CD4-positive, alpha-beta T cell (primary cell): ENCODE measurements around the gene ELP1. TPM values are rescaled to one million over a fixed set of nuclear protein-coding genes. Genes with fewer than 3 reads are reported as not detected.
"Not testable (repeated sequence)": the region's sequence is repeated elsewhere in the genome, so short reads cannot be mapped to it uniquely, and the experiment has no call there.

Source experiments
- ATAC-seq: fragments of 200-7000 bp; cut with Tn5 transposase; one replicate; pipeline ENCODE4 v1.10.0; 2022; ENCODE audit warnings: mild to moderate bottlenecking; ENCODE audit not compliant: poor library complexity
- CTCF ChIA-PET: fragments of 350-600 bp; sonication (Branson Sonifier 250); formaldehyde crosslinking; loops from one replicate; lab custom pipeline; 2021; ENCODE audit warnings: antibody characterized with exemption, inconsistent platforms; lab: Charles Lee
- POLR2A ChIA-PET: fragments of 350-600 bp; sonication (Branson Sonifier 250); formaldehyde crosslinking; loops from one replicate; lab custom pipeline; 2021; ENCODE audit warnings: antibody characterized with exemption, inconsistent platforms; lab: Charles Lee
- DNase-seq, 14 experiments: peaks; one replicate each; pipeline ENCODE4 v3.0.0-alpha.2; 2013 to 2020; ENCODE audit warnings: mixed read lengths in 2 of 14
- H3K27ac ChIP-seq, 2 donors: one replicate each; pipeline versions ENCODE4 v1.5.1 to v1.7.0; 2013; ENCODE audit warnings: low read length in 2 of 2, low read depth in 1 of 2, mild to moderate bottlenecking in 1 of 2
- H3K27me3 ChIP-seq, 2 experiments: 1 replicate in 1 of 2; 2 replicates in 1 of 2; pipeline versions ENCODE4 v1.6.1 to v1.7.0; 2013; ENCODE audit warnings: low read length in 2 of 2, control low read depth in 1 of 2, mild to moderate bottlenecking in 1 of 2, moderate library complexity in 1 of 2; ENCODE audit not compliant: insufficient read depth in 2 of 2, control insufficient read depth in 1 of 2
- H3K36me3 ChIP-seq: one replicate; pipeline ENCODE4 v1.6.1; 2013; ENCODE audit warnings: low read length, control low read depth; ENCODE audit not compliant: insufficient read depth
- H3K4me1 ChIP-seq: one replicate; pipeline ENCODE4 v1.6.1; 2013; ENCODE audit warnings: low read length, control low read depth; ENCODE audit not compliant: insufficient read depth
- H3K4me3 ChIP-seq: one replicate; pipeline ENCODE4 v1.5.1; 2013; ENCODE audit warnings: mild to moderate bottlenecking, low read length, moderate library complexity
- H3K9me3 ChIP-seq, 2 experiments: 1 replicate in 1 of 2; 2 replicates in 1 of 2; pipeline versions ENCODE4 v1.6.1 to v1.7.0; 2013; ENCODE audit warnings: low read length in 2 of 2, mild to moderate bottlenecking in 2 of 2, control low read depth in 1 of 2, moderate library complexity in 1 of 2; ENCODE audit not compliant: control insufficient read depth in 1 of 2, insufficient read depth in 1 of 2
- H3K27ac Mint-ChIP-seq: one replicate; pipeline ENCODE4 v1.8.0; 2020; ENCODE audit warnings: mixed read lengths
- H3K27me3 Mint-ChIP-seq: one replicate; pipeline ENCODE4 v1.8.0; 2021; ENCODE audit warnings: mixed read lengths
- H3K36me3 Mint-ChIP-seq: one replicate; pipeline ENCODE4 v1.8.0; 2021; ENCODE audit warnings: low read depth, mixed read lengths
- H3K4me1 Mint-ChIP-seq: one replicate; pipeline ENCODE4 v1.8.0; 2021; ENCODE audit warnings: low read depth, mixed read lengths
- H3K4me3 Mint-ChIP-seq: one replicate; pipeline ENCODE4 v1.8.0; 2020; ENCODE audit warnings: mild to moderate bottlenecking, mixed read lengths
- H3K9me3 Mint-ChIP-seq: one replicate; pipeline ENCODE4 v1.8.0; 2020; ENCODE audit warnings: mixed read lengths
- intact Hi-C, 2 experiments: fragments of 100-400 bp; cut with DNase I in 1 of 2; cut with micrococcal nuclease in 1 of 2; formaldehyde crosslinking; loops; one replicate each; pipeline versions ENCODE4 v1.15.1 to v1.9.0; 2023 to 2025; cut with DNase I, micrococcal nuclease
- total RNA-seq, 174 experiments: library from RNA in 2 of 174; stranded (reverse) in 2 of 174; gene quantifications; one replicate each; pipeline ENCODE4 v1.2.3 and lab custom pipeline; 2021 to 2026
- TF ChIP-seq, protein P1 (sequence below): fragments of 200-600 bp; IDR thresholded peaks from one replicate; pipeline ENCODE4 v1.8.0; 2022; ENCODE audit warnings: antibody characterized with exemption, mild to moderate bottlenecking

ELP1 gene
- total RNA-seq, 2 experiments from 2014 or later = 19.2 to 20.8 TPM

DNA sequence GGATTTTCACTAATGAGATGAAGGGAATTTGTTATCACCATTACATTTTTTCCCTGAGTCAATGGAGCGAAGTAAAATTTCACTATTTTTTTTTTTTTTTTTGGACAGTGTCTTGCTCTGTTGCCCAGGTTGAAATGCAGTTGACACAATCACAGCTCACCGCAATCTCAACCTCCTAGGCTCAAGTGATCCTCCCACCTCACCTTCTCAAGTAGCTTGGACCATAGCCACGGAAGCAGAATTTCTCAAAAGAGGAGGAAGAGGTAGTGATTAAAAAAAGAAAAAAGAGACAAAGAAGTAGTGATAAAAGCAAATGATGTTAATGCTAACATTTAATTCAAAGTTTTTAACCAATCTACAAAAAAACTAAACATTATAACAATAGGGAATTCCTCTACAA is 29.8 kb downstream of the ELP1 start:
- ChIA-PET POLR2A (interaction anchor here (0.7 kb wide), 1 partner anchor 30 kb away, joined by 4 read pairs; the partner anchor contains the start of gene ABITRAM), CTCF (interaction anchor here (0.7 to 1.6 kb wide), 2 partner anchors 11 to 50 kb away, joined by 4 to 5 read pairs; no protein-coding TSS in a partner anchor)
- no peaks in the 10 kb centered on the region for H3K27me3 ChIP-seq
- Mint-ChIP-seq H3K36me3 (peaks cover 96% of the 10 kb centered on the region), H3K27me3 (no peaks in the 10 kb centered on the region), H3K4me3 (no peak overlapping the region), H3K27ac (no peak overlapping the region), H3K4me1 (no peaks in the 10 kb centered on the region), H3K9me3 (no peaks in the 10 kb centered on the region)
- ATAC-seq = no peak
- H3K27ac ChIP-seq = no peak overlapping the region
- no peaks in the 10 kb centered on the region for H3K4me1 ChIP-seq
- DNase-seq = no peak
- H3K9me3 ChIP-seq = no peaks in the 10 kb centered on the region
- H3K4me3 ChIP-seq = no peak overlapping the region
- TF ChIP-seq, protein P1, sequence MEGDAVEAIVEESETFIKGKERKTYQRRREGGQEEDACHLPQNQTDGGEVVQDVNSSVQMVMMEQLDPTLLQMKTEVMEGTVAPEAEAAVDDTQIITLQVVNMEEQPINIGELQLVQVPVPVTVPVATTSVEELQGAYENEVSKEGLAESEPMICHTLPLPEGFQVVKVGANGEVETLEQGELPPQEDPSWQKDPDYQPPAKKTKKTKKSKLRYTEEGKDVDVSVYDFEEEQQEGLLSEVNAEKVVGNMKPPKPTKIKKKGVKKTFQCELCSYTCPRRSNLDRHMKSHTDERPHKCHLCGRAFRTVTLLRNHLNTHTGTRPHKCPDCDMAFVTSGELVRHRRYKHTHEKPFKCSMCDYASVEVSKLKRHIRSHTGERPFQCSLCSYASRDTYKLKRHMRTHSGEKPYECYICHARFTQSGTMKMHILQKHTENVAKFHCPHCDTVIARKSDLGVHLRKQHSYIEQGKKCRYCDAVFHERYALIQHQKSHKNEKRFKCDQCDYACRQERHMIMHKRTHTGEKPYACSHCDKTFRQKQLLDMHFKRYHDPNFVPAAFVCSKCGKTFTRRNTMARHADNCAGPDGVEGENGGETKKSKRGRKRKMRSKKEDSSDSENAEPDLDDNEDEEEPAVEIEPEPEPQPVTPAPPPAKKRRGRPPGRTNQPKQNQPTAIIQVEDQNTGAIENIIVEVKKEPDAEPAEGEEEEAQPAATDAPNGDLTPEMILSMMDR = no peak
- H3K36me3 ChIP-seq = peaks cover 79% of the 10 kb centered on the region
- intact Hi-C loops = loop anchor here in 1 of 2 experiments (5.0 kb wide), 1 partner anchor 48 kb away; no protein-coding TSS in a partner anchor

DNA sequence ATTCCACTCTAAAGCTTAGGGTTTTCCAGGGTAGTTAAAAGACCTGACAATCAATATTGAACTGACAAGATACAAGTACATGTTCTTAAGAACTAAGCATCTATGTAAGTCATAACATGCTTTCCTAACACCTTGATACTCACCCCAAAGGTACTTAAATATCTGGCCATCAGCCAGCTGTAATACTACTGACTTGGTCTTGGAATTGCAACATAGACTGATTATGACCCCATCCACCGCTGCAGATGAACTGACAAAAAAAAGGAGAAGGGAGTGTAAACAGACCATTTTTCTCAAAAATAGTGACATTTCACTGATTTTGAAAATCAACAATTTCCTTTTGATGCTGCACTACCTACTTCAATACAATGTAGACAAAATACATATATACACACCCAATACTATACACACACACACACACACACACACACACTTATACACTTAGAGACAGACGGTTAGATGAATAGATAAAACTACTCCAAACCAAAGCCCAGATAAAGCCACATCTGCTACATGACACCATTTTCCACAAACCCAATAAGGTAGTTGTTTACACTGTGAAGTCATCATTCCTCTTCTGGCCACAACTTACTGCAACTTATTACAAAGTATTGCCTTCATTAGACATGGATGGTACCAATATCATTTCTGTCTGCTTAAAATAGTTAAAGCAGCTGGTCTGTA is 30.4 kb downstream of the ELP1 start:
- intact Hi-C loops = loop anchor here in 1 of 2 experiments (5.0 kb wide), 1 partner anchor 49 kb away; no protein-coding TSS in a partner anchor
- ChIA-PET POLR2A (no interaction called here), CTCF (interaction anchor here (1.6 kb wide), 1 partner anchor 11 kb away, joined by 4 read pairs; no protein-coding TSS in a partner anchor)
- no peaks in the 10 kb centered on the region for H3K9me3 Mint-ChIP-seq
- Histone ChIP-seq H3K36me3 (peaks cover 79% of the 10 kb centered on the region), H3K4me1 (no peaks in the 10 kb centered on the region), H3K9me3 (no peaks in the 10 kb centered on the region), H3K27me3 (no peaks in the 10 kb centered on the region), H3K4me3 (no peak overlapping the region), H3K27ac (no peak overlapping the region)
- H3K4me1 Mint-ChIP-seq = no peaks in the 10 kb centered on the region
- ATAC-seq (no peak), DNase-seq (no peak)
- H3K27ac Mint-ChIP-seq = no peak overlapping the region
- no peak overlapping the region for H3K4me3 Mint-ChIP-seq
- peaks cover 96% of the 10 kb centered on the region for H3K36me3 Mint-ChIP-seq
- no peaks in the 10 kb centered on the region for H3K27me3 Mint-ChIP-seq
- TF ChIP-seq, protein P1 = no peak

DNA sequence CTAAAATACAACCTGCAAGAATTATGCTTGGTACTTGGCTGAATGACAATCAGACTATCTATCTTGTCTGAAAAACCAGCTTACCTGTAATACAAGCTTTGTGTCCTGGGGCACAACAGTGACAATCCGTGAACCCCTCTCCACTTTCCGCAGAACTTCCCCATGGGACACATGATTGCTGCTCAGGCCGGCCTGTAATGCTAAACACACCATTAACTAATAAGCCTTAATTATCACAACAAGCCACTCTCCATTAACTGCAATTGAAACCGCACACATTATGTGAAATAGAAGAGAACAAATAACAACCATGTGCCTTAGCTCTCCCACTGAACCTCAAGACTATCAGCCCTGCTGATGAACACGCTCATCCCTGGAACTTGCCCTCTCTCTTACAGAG is 33.7 kb downstream of the ELP1 start:
- Mint-ChIP-seq H3K4me3 (no peak overlapping the region), H3K9me3 (no peaks in the 10 kb centered on the region), H3K27ac (no peak overlapping the region), H3K27me3 (no peaks in the 10 kb centered on the region), H3K4me1 (no peaks in the 10 kb centered on the region), H3K36me3 (peaks cover 96% of the 10 kb centered on the region)
- TF ChIP-seq, protein P1 = no peak
- no peak for ATAC-seq
- Histone ChIP-seq H3K4me3 (no peak overlapping the region), H3K36me3 (peaks cover 78% of the 10 kb centered on the region), H3K27ac (no peak overlapping the region), H3K27me3 (no peaks in the 10 kb centered on the region), H3K4me1 (no peaks in the 10 kb centered on the region), H3K9me3 (no peaks in the 10 kb centered on the region)
- ChIA-PET POLR2A (no interaction called here), CTCF (no interaction called here)
- intact Hi-C loops = loop anchor here in 1 of 2 experiments (5.0 kb wide), 1 partner anchor 52 kb away; no protein-coding TSS in a partner anchor
- no peak for DNase-seq

DNA sequence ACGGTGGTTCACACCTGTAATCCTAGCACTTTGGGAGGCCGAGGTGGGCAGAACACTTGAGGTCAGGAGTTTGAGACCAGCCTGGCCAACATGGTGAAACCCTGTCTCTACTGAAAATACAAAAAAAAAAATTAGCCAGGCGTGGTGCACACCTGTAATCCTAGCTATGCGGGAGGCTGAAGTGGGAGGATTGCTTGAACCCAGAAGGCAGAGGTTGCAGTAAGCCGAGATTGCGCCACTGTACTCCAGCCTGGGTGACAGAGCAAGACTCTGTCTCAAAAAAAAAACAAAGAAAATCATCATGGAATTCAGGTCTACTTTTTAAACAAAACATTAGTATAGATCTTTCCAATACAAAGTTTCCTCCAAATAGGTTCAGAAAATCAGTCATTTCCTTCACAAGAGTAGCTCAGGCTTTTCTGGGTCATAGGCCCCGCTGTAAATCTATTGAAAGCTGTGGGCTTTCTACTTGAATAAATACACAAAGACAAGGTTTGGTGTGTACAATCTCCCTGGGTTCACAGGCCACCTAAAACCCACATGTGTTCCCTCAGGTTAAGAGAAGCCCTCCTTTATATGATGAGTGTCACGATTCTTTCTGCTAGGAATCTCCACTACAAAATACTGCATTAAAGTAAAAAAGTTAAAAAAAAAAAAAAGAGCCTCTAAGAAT is 34.8 kb downstream of the ELP1 start:
- H3K27me3 ChIP-seq, POLR2A ChIA-PET, H3K4me1 Mint-ChIP-seq, ATAC-seq, H3K9me3 ChIP-seq, DNase-seq, H3K27ac Mint-ChIP-seq, H3K4me3 Mint-ChIP-seq, CTCF ChIA-PET, H3K27me3 Mint-ChIP-seq, intact Hi-C loops, H3K9me3 Mint-ChIP-seq, H3K4me1 ChIP-seq, H3K27ac ChIP-seq, H3K4me3 ChIP-seq: not testable (repeated sequence)
- peaks cover 99% of the 10 kb centered on the region for H3K36me3 Mint-ChIP-seq
- H3K36me3 ChIP-seq = peaks cover 81% of the 10 kb centered on the region
